Measurements from ENCODE around the gene RNF217.

DNA sequence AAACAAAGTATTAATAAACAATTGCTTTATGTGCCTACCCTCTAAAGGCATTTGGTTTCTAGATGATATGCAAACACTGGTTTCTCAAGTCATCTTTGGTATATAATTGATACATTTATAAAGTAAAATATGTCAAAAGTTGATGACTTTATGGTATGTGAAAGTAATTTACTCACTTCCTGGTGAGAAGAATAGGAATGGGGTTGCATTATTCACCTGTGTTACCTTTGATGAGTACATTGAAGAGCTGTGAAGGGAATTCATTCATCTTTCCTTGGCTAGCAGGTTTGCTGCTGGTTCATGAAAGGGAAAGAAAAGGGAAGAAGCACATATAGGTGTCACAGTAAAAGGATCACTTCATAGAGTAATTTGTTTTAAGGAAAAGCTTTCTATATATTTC lies 20.4 kb downstream of the RNF217 start:
- TF ChIP-seq POLR2AphosphoS5 (IDR thresholded peaks at IDR 0.05; ENCODE audit: borderline replicate concordance, low read depth, low read length) (no peak), EZH2 (IDR thresholded peaks at IDR 0.05) (no peak), FOXP2 (optimal IDR thresholded peaks at IDR 0.05; ENCODE audit: control extremely low read depth, extremely low read length, insufficient read depth) (no peak)

Data from SK-N-MC (cell line).